ENCODE results near the gene NUDCD3. TPM values are rescaled to one million over a fixed set of nuclear protein-coding genes. Genes with fewer than 3 reads are reported as not detected.

Gene NUDCD3
- total RNA-seq, 4 donors from 2014 or later = 54.3 to 101 (median 64.4) TPM

GRCh38 chr7:44378744-44379143 lies 111.7 kb downstream of the NUDCD3 start:
- TF ChIP-seq POLR2AphosphoS5 (IDR thresholded peaks at IDR 0.05) = no peak
- no peak for TF ChIP-seq POLR2A (IDR thresholded peaks at IDR 0.05)
- no peak for TF ChIP-seq CTCF (IDR thresholded peaks at IDR 0.05)
- TF ChIP-seq EP300 (IDR thresholded peaks at IDR 0.05) = no peak
- DNase-seq (ENCODE audit: low spot score in 2 of 2) = no peak
- WGBS = 89% methylated on average over 3 of the region's 3 CpGs
- no peak overlapping the region for H3K4me3 ChIP-seq
- peaks cover 25% of the 10 kb centered on the region for H3K36me3 ChIP-seq
- H3K9me3 ChIP-seq = no peaks in the 10 kb centered on the region
- no peak overlapping the region for H3K27ac ChIP-seq
- no peaks in the 10 kb centered on the region for H3K4me1 ChIP-seq
- H3K27me3 ChIP-seq = no peaks in the 10 kb centered on the region

GRCh38 chr7:44377681-44378421 lies 112.6 kb downstream of the NUDCD3 start:
- H3K27me3 ChIP-seq = no peaks in the 10 kb centered on the region
- 69% methylated on average over 4 of the region's 5 CpGs for WGBS
- H3K4me3 ChIP-seq = no peak overlapping the region
- no peak overlapping the region for H3K27ac ChIP-seq
- TF ChIP-seq POLR2AphosphoS5 (IDR thresholded peaks at IDR 0.05) (no peak), POLR2A (IDR thresholded peaks at IDR 0.05) (no peak), EP300 (IDR thresholded peaks at IDR 0.05) (no peak), CTCF (IDR thresholded peaks at IDR 0.05) (no peak)
- DNase-seq (ENCODE audit: low spot score in 2 of 2) = no peak
- H3K36me3 ChIP-seq = peaks cover 16% of the 10 kb centered on the region
- no peaks in the 10 kb centered on the region for H3K9me3 ChIP-seq
- no peaks in the 10 kb centered on the region for H3K4me1 ChIP-seq

- TF ChIP-seq POLR2A (IDR thresholded peaks at IDR 0.05) (no peak), POLR2AphosphoS5 (IDR thresholded peaks at IDR 0.05) (no peak), CTCF (IDR thresholded peaks at IDR 0.05) (no peak), EP300 (IDR thresholded peaks at IDR 0.05) (no peak)
- Histone ChIP-seq H3K27ac (no peak overlapping the region), H3K36me3 (peaks cover 11% of the 10 kb centered on the region), H3K4me3 (no peak overlapping the region), H3K9me3 (no peaks in the 10 kb centered on the region), H3K4me1 (no peaks in the 10 kb centered on the region), H3K27me3 (no peaks in the 10 kb centered on the region)
- WGBS = 91% methylated on average over 1 of the region's 1 CpG
- DNase-seq (ENCODE audit: low spot score in 2 of 2) = no peak
These were observed 113.4 kb downstream of the NUDCD3 start for GRCh38 chr7:44377134-44377463.

GRCh38 chr7:44376429-44377133 lies 113.9 kb downstream of the NUDCD3 start:
- no peak for DNase-seq (ENCODE audit: low spot score in 2 of 2)
- no peak overlapping the region for H3K27ac ChIP-seq
- no peak for TF ChIP-seq POLR2A (IDR thresholded peaks at IDR 0.05)
- H3K4me1 ChIP-seq = no peaks in the 10 kb centered on the region
- no peak overlapping the region for H3K4me3 ChIP-seq
- H3K27me3 ChIP-seq = no peaks in the 10 kb centered on the region
- no peaks in the 10 kb centered on the region for H3K9me3 ChIP-seq
- WGBS = 61% methylated on average over 7 of the region's 7 CpGs
- peaks cover 6% of the 10 kb centered on the region for H3K36me3 ChIP-seq

GRCh38 chr7:44375926-44376342 lies 114.5 kb downstream of the NUDCD3 start:
- Histone ChIP-seq H3K36me3 (no peaks in the 10 kb centered on the region), H3K9me3 (no peaks in the 10 kb centered on the region), H3K27me3 (no peaks in the 10 kb centered on the region), H3K4me1 (no peaks in the 10 kb centered on the region), H3K27ac (no peak overlapping the region), H3K4me3 (no peak overlapping the region)
- 75% methylated on average over 12 of the region's 12 CpGs for WGBS
- TF ChIP-seq POLR2A (IDR thresholded peaks at IDR 0.05) (no peak), POLR2AphosphoS5 (IDR thresholded peaks at IDR 0.05) (no peak), EP300 (IDR thresholded peaks at IDR 0.05) (no peak), CTCF (IDR thresholded peaks at IDR 0.05) (no peak)
- DNase-seq (ENCODE audit: low spot score in 2 of 2) = no peak

All from suprapubic skin (tissue), 4 donors.